MCF 10A (cell line): Measurements from ENCODE around the gene PDE9A. TPM values are rescaled to one million over a fixed set of nuclear protein-coding genes. Genes with fewer than 3 reads are reported as not detected.

Source experiments
- BruUV-seq: library from RNA; stranded (reverse); fragments of 400-500 nt; replicated peaks from 2 replicates; lab custom pipeline; 2021; lab: Mats Ljungman, UMichigan
- CTCF ChIA-PET: fragments of 300-600 bp; sonication (Branson Sonifier 250); formaldehyde crosslinking; extraction: SDS; loops from one replicate; lab custom pipeline; 2021; ENCODE audit warnings: antibody characterized with exemption, inconsistent platforms; lab: Yijun Ruan, JAX
- POLR2A ChIA-PET: fragments of 300-600, 350-650 bp; sonication (Branson Sonifier 250); formaldehyde crosslinking; extraction: SDS; loops from one replicate; lab custom pipeline; 2020; ENCODE audit warnings: antibody characterized with exemption, inconsistent platforms; lab: Yijun Ruan, JAX
- DNase-seq: peaks from one replicate; pipeline ENCODE4 v3.0.0-alpha.2; 2018; ENCODE audit not compliant: unreplicated experiment
- H3K27ac Mint-ChIP-seq: one replicate; pipeline ENCODE4 v1.8.0; 2022; ENCODE audit warnings: mild to moderate bottlenecking, low read depth, mixed read lengths; ENCODE audit not compliant: unreplicated experiment
- H3K27me3 Mint-ChIP-seq: one replicate; pipeline ENCODE4 v1.8.0; 2022; ENCODE audit warnings: mixed read lengths; ENCODE audit not compliant: insufficient read depth, unreplicated experiment
- H3K36me3 Mint-ChIP-seq: one replicate; pipeline ENCODE4 v1.8.0; 2022; ENCODE audit warnings: mild to moderate bottlenecking, moderate library complexity, mixed read lengths; ENCODE audit not compliant: insufficient read depth, unreplicated experiment
- H3K4me1 Mint-ChIP-seq: one replicate; pipeline ENCODE4 v1.8.0; 2022; ENCODE audit warnings: mixed read lengths; ENCODE audit not compliant: insufficient read depth, unreplicated experiment
- H3K4me3 Mint-ChIP-seq: one replicate; pipeline ENCODE4 v1.8.0; 2022; ENCODE audit warnings: mild to moderate bottlenecking, moderate library complexity, mixed read lengths; ENCODE audit not compliant: unreplicated experiment
- H3K9me3 Mint-ChIP-seq: one replicate; pipeline ENCODE4 v1.8.0; 2022; ENCODE audit warnings: mixed read lengths; ENCODE audit not compliant: unreplicated experiment
- CTCF ChIP-seq: fragments of 200-600 bp; IDR thresholded peaks from one replicate; pipeline ENCODE4 v1.8.0; 2022; ENCODE audit warnings: antibody characterized with exemption, mild to moderate bottlenecking; ENCODE audit not compliant: unreplicated experiment
- intact Hi-C: fragments of 100-400 bp; cut with micrococcal nuclease; formaldehyde crosslinking; loops from 2 replicates; pipeline ENCODE4 v1.14.1; 2022
- total RNA-seq: library from RNA; stranded (reverse); gene quantifications from 2 replicates; pipeline ENCODE4 v1.2.3, GENCODE V29; 2022

The PDE9A gene
- total RNA-seq, 1 experiment from 2014 or later: not detected

GRCh38 chr21:42641311-42642218 lies 11.9 kb upstream of the PDE9A start:
- Mint-ChIP-seq H3K4me1 (peaks cover 21% of the 10 kb centered on the region), H3K36me3 (no peaks in the 10 kb centered on the region), H3K27ac (no peak overlapping the region), H3K4me3 (no peak overlapping the region), H3K27me3 (peaks cover 17% of the 10 kb centered on the region), H3K9me3 (no peaks in the 10 kb centered on the region)
- no peak for TF ChIP-seq CTCF
- POLR2A ChIA-PET: no interaction called here
- no peak for DNase-seq
- CTCF ChIA-PET: interaction anchor here (0.7 to 1.0 kb wide), 2 partner anchors 10 to 48 kb away, joined by 3 read pairs; no protein-coding TSS in a partner anchor
- no TSS peak for BruUV-seq
- intact Hi-C loops: no loop called here

- Mint-ChIP-seq H3K4me3 (no peak overlapping the region), H3K27ac (no peak overlapping the region), H3K36me3 (no peaks in the 10 kb centered on the region), H3K27me3 (peaks cover 17% of the 10 kb centered on the region), H3K9me3 (no peaks in the 10 kb centered on the region), H3K4me1 (peaks cover 16% of the 10 kb centered on the region)
- ChIA-PET POLR2A (no interaction called here), CTCF (interaction anchor here (0.7 to 1.0 kb wide), 3 partner anchors 10 to 58 kb away, joined by 3 to 5 read pairs (median 3); no protein-coding TSS in a partner anchor)
- BruUV-seq: no TSS peak
- DNase-seq: no peak
- TF ChIP-seq CTCF: no peak
- intact Hi-C loops: no loop called here
These were observed 11.1 kb upstream of the PDE9A start for GRCh38 chr21:42642219-42642745.

GRCh38 chr21:42644223-42645208 lies 8.9 kb upstream of the PDE9A start:
- H3K27ac Mint-ChIP-seq: no peak overlapping the region
- peaks cover 12% of the 10 kb centered on the region for H3K4me1 Mint-ChIP-seq
- ChIA-PET CTCF (interaction anchor here (0.6 kb wide), 1 partner anchor 225 kb away, joined by 3 read pairs; no protein-coding TSS in a partner anchor), POLR2A (no interaction called here)
- no peaks in the 10 kb centered on the region for H3K9me3 Mint-ChIP-seq
- TF ChIP-seq CTCF: no peak
- DNase-seq: no peak
- no peaks in the 10 kb centered on the region for H3K36me3 Mint-ChIP-seq
- intact Hi-C loops: no loop called here
- no TSS peak for BruUV-seq
- H3K27me3 Mint-ChIP-seq: peaks cover 29% of the 10 kb centered on the region
- H3K4me3 Mint-ChIP-seq: no peak overlapping the region
